Right lobe of liver (tissue), 4 donors: ENCODE results near the gene PPP1R37.

ENCODE experiments used
- POLR2A ChIP-seq: fragments of 450-650 bp; IDR thresholded peaks from one replicate; pipeline ENCODE4 v1.6.1; 2017; ENCODE audit warnings: antibody characterized with exemption, mild to moderate bottlenecking
- TF ChIP-seq, protein P1 (sequence below), 4 donors: fragments of 200-600 bp in 3 of 4; fragments of 450-650 bp in 1 of 4; IDR thresholded peaks; one replicate each; pipeline versions ENCODE4 v1.5.1 to v1.8.0; 2016 to 2022; ENCODE audit warnings: antibody characterized with exemption in 4 of 4, mild to moderate bottlenecking in 2 of 4
- donor health status: DM: no; HTN: no; CAD: no.
- donor health status: DM: no; HTN: no; CAD: no.
- donor health status: DM: no; HTN: yes; CAD: no.

DNA sequence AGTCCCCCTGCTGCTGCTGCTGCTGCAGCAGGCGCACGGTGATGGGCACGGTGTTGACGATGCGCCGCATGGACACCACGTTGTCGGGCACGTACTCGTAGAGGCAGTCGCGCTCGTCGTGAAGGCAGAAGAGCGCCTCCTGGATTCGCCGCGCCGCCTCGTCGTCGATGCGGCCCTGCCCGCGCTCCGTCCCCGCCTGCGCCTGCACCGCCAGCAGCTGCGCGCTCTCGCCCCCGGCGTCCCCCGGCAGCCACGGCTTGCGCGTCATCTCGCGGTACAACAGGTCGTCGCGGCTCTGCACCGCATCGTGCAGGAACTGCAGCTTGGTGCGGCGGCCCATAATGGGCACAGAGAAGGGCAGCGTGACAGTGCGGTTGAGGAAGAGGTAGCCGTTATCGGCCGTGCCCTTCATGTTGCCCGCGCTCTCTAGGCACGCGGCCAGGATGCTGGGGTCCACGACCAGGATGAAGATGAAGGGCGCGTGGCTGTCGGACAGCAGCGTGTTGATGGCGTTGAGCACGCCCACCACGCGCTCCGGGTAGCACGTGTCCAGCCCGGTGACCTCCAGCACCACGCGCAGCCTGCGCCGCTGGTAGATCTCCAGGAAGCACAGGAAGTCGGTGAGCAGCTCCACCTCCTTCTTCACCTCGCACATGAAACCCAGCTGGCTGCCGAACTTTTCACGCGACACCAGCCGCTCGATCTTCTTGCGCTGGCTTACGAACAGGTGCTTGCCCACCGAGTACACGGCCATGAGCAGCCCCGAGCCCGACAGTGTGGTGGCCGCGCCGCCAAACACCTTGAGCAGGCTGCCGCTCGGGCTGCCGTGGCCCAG, 59.7 kb downstream of the PPP1R37 start:
- TF ChIP-seq, protein P1, sequence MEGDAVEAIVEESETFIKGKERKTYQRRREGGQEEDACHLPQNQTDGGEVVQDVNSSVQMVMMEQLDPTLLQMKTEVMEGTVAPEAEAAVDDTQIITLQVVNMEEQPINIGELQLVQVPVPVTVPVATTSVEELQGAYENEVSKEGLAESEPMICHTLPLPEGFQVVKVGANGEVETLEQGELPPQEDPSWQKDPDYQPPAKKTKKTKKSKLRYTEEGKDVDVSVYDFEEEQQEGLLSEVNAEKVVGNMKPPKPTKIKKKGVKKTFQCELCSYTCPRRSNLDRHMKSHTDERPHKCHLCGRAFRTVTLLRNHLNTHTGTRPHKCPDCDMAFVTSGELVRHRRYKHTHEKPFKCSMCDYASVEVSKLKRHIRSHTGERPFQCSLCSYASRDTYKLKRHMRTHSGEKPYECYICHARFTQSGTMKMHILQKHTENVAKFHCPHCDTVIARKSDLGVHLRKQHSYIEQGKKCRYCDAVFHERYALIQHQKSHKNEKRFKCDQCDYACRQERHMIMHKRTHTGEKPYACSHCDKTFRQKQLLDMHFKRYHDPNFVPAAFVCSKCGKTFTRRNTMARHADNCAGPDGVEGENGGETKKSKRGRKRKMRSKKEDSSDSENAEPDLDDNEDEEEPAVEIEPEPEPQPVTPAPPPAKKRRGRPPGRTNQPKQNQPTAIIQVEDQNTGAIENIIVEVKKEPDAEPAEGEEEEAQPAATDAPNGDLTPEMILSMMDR (IDR thresholded peaks at IDR 0.05) = no peak
- no peak for TF ChIP-seq POLR2A
